Hepatocyte (in vitro differentiated cells): ENCODE measurements around the gene MECR.

Experiments
- EZH2 ChIP-seq: fragments of 200-600 bp; sonication (generic); IDR thresholded peaks from 2 replicates; pipeline ENCODE4 v1.6.1; 2016; ENCODE audit warnings: antibody characterized with exemption, mild to moderate bottlenecking, borderline replicate concordance
- TF ChIP-seq, protein P1 (sequence below): fragments of 200-600 bp; sonication (generic); IDR thresholded peaks from 2 replicates; pipeline ENCODE4 v1.5.1; 2016; ENCODE audit warnings: antibody characterized with exemption, mild to moderate bottlenecking; ENCODE audit not compliant: poor library complexity

DNA sequence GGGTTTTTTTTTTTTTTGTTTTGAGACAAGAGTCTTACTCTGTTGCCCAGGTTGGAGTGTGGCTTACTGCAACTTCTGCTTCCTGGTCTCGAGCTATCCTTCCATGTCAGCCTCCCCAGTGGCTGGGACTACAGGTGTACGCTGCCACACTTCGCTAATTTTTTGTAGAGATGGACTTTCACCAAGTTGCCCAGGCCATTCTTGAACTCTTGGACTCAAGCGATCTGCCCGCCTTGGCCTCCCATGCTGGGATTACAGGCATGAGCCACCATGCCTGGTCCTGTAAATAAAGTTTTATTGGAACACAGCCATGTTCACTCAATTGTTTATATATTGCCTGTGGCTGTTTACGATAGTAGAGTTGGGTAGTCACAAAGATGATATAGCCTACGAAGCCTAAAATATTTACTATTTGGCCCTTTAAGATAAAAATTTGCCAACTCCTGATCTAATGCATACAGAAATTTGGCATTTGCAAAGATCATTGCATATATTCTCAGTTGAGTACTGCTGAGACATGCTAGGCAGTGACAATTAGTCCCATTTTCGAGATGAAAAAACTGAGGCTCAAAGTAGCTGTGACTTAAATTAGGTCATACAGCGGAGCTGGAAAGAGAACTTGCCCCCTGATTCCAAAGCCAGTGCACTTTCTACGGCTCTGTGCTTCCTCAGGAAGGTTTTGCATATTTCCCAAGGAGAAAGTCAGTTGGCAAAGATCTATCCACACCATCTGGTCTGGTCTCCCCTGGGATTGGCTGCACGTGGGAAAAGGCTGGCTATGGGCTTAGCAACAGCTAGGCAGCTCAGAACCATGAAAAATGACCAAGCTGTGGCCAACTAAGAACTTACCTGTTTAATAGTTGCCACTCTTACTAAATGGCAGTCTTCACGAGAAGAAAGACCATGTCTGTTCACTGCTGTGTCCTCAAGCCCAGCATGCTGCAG is 19.4 kb downstream of the MECR start:
- TF ChIP-seq, protein P1, sequence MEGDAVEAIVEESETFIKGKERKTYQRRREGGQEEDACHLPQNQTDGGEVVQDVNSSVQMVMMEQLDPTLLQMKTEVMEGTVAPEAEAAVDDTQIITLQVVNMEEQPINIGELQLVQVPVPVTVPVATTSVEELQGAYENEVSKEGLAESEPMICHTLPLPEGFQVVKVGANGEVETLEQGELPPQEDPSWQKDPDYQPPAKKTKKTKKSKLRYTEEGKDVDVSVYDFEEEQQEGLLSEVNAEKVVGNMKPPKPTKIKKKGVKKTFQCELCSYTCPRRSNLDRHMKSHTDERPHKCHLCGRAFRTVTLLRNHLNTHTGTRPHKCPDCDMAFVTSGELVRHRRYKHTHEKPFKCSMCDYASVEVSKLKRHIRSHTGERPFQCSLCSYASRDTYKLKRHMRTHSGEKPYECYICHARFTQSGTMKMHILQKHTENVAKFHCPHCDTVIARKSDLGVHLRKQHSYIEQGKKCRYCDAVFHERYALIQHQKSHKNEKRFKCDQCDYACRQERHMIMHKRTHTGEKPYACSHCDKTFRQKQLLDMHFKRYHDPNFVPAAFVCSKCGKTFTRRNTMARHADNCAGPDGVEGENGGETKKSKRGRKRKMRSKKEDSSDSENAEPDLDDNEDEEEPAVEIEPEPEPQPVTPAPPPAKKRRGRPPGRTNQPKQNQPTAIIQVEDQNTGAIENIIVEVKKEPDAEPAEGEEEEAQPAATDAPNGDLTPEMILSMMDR: no peak
- no peak for TF ChIP-seq EZH2
